DMS79 treated with DMSO at 0.1 percent for 48 hours (cell line): ENCODE measurements around the gene TMEM129.

ENCODE experiments used
- DNase-seq: peaks from one replicate; lab custom pipeline; 2025; lab: John Stamatoyannopoulos, UW

The TMEM129 gene

GRCh38 chr4:1744552-1744951, 23.4 kb upstream of the TMEM129 start:
- no peak for DNase-seq

- no peak for DNase-seq
Observed at GRCh38 chr4:1743975-1744374, 22.9 kb upstream of the TMEM129 start.

- DNase-seq, result no peak
Observed at GRCh38 chr4:1743551-1743950, 22.4 kb upstream of the TMEM129 start.

- DNase-seq, result no peak
Observed at GRCh38 chr4:1741208-1741607, 20.1 kb upstream of the TMEM129 start.

GRCh38 chr4:1740021-1740545, 19.0 kb upstream of the TMEM129 start:
- no peak for DNase-seq

GRCh38 chr4:1739358-1739757, 18.2 kb upstream of the TMEM129 start:
- DNase-seq, result no peak

- DNase-seq, result no peak
Observed at GRCh38 chr4:1738410-1738809, 17.3 kb upstream of the TMEM129 start.

GRCh38 chr4:1737666-1738065, 16.5 kb upstream of the TMEM129 start:
- no peak for DNase-seq

GRCh38 chr4:1736812-1737211, 15.7 kb upstream of the TMEM129 start:
- DNase-seq, result no peak

GRCh38 chr4:1735215-1735614, 14.1 kb upstream of the TMEM129 start:
- no peak for DNase-seq

GRCh38 chr4:1732911-1733310, 11.8 kb upstream of the TMEM129 start:
- peak; percentile 16 for DNase-seq

GRCh38 chr4:1731180-1731579, 10.1 kb upstream of the TMEM129 start:
- peak; percentile 54 for DNase-seq

- DNase-seq, result no peak
Observed at GRCh38 chr4:1730532-1731135, 9.5 kb upstream of the TMEM129 start.

GRCh38 chr4:1728061-1728980, 7.2 kb upstream of the TMEM129 start:
- DNase-seq, result no peak

GRCh38 chr4:1727117-1728031, 6.3 kb upstream of the TMEM129 start:
- DNase-seq, result no peak

- DNase-seq, result peak; percentile 17
Observed at GRCh38 chr4:1726146-1726934, 5.2 kb upstream of the TMEM129 start.

GRCh38 chr4:1725521-1725920, 4.4 kb upstream of the TMEM129 start:
- no peak for DNase-seq

GRCh38 chr4:1723131-1723801, 2.1 kb upstream of the TMEM129 start:
- DNase-seq, result no peak

GRCh38 chr4:1722551-1723118, 1.5 kb upstream of the TMEM129 start:
- DNase-seq, result no peak
